GM23338 (cell line): Measurements from ENCODE around the gene FGF4.

Experiments used
- CTCF ChIP-seq, 2 experiments: fragments of 200-600 bp in 1 of 2; sonication (generic) in 1 of 2; conservative IDR thresholded peaks; 2 replicates each; pipeline versions ENCODE4 v1.5.1 to v1.6.1; 2016 to 2017; ENCODE audit warnings: antibody characterized with exemption in 2 of 2, low read depth in 2 of 2, mild to moderate bottlenecking in 2 of 2, moderate library complexity in 1 of 2
- EZH2phosphoT487 ChIP-seq: fragments of 200-600 bp; sonication (generic); IDR thresholded peaks from one replicate; pipeline ENCODE4 v1.8.1; 2018; ENCODE audit warnings: antibody characterized with exemption; ENCODE audit not compliant: unreplicated experiment
- POLR2AphosphoS5 ChIP-seq: IDR thresholded peaks from 2 replicates; pipeline ENCODE4 v1.6.1; 2016; ENCODE audit warnings: antibody characterized with exemption, low read depth
- REST ChIP-seq: IDR thresholded peaks from one replicate; pipeline ENCODE4 v1.6.1; 2018; ENCODE audit warnings: antibody characterized with exemption; ENCODE audit not compliant: unreplicated experiment
- STAT1 ChIP-seq: IDR thresholded peaks from one replicate; pipeline ENCODE4 v1.6.1; 2016; ENCODE audit warnings: antibody characterized with exemption; ENCODE audit not compliant: unreplicated experiment

GRCh38 chr11:69750108-69750850, 24.9 kb downstream of the FGF4 start:
- TF ChIP-seq EZH2phosphoT487, result no peak
- TF ChIP-seq CTCF (conservative IDR thresholded peaks at IDR 0.05; ENCODE audit: low read depth in 2 of 2), result no peak
- no peak for TF ChIP-seq POLR2AphosphoS5
- no peak for TF ChIP-seq REST
- TF ChIP-seq STAT1, result no peak
